ENCODE results near the gene CIAO3.

Gene CIAO3

GRCh38 chr16:727291-727977 is 13.4 kb downstream of the CIAO3 start:
- peak overlapping the region; percentile 65 for H3K4me3 Mint-ChIP-seq
- DNase-seq (ENCODE audit: low spot score in 2 of 2) (peak in 1 of 2 donors; percentile 81), ATAC-seq (peak; percentile 11)
- H3K4me1 Mint-ChIP-seq: peaks cover 5% of the 10 kb centered on the region
- no peak overlapping the region for H3K27ac Mint-ChIP-seq
- no peaks in the 10 kb centered on the region for H3K9me3 Mint-ChIP-seq
- peaks cover 9% of the 10 kb centered on the region for H3K36me3 Mint-ChIP-seq

- ATAC-seq (peak; percentile 29), DNase-seq (ENCODE audit: low spot score in 2 of 2) (peak; percentile 60 to 75)
- H3K27ac Mint-ChIP-seq: no peak within 1 kb of the TSS
- H3K36me3 Mint-ChIP-seq: peaks cover 2% of the 10 kb centered on the region
- no peaks in the 10 kb centered on the region for H3K9me3 Mint-ChIP-seq
- H3K4me3 Mint-ChIP-seq: peak within 1 kb of the TSS; percentile 65
- H3K4me1 Mint-ChIP-seq: peaks cover 11% of the 10 kb centered on the region
Observed at GRCh38 chr16:726438-727290, 14.1 kb downstream of the CIAO3 start, which contains the start of the genes CCDC78 and HAGHL. Gene CCDC78, minus strand, starts transcription at chr16:726443. Its CDS starts 76 bp downstream, at chr16:726367. Gene HAGHL, plus strand, starts transcription at chr16:727106. Its CDS starts 404 bp downstream, at chr16:727510.

- Mint-ChIP-seq H3K4me3 (peak overlapping the region; percentile 65), H3K27ac (no peak overlapping the region), H3K9me3 (no peaks in the 10 kb centered on the region), H3K36me3 (no peaks in the 10 kb centered on the region), H3K4me1 (peaks cover 11% of the 10 kb centered on the region)
- ATAC-seq: no peak
- no peak for DNase-seq (ENCODE audit: low spot score in 2 of 2)
Observed at GRCh38 chr16:726188-726437, 14.7 kb downstream of the CIAO3 start.

GRCh38 chr16:725463-726187 is 15.2 kb downstream of the CIAO3 start:
- no peaks in the 10 kb centered on the region for H3K9me3 Mint-ChIP-seq
- peak overlapping the region; percentile 65 for H3K4me3 Mint-ChIP-seq
- DNase-seq (ENCODE audit: low spot score in 2 of 2) (no peak), ATAC-seq (no peak)
- peaks cover 11% of the 10 kb centered on the region for H3K4me1 Mint-ChIP-seq
- no peak overlapping the region for H3K27ac Mint-ChIP-seq
- peaks cover under 1% of the 10 kb centered on the region for H3K36me3 Mint-ChIP-seq

GRCh38 chr16:725041-725376 is 15.8 kb downstream of the CIAO3 start:
- DNase-seq (ENCODE audit: low spot score in 2 of 2) (no peak), ATAC-seq (no peak)
- no peak overlapping the region for H3K27ac Mint-ChIP-seq
- H3K36me3 Mint-ChIP-seq: peaks cover 7% of the 10 kb centered on the region
- no peak overlapping the region for H3K4me3 Mint-ChIP-seq
- H3K4me1 Mint-ChIP-seq: peaks cover 15% of the 10 kb centered on the region
- no peaks in the 10 kb centered on the region for H3K9me3 Mint-ChIP-seq

GRCh38 chr16:724188-725040 is 16.4 kb downstream of the CIAO3 start:
- no peak for ATAC-seq
- peaks cover 21% of the 10 kb centered on the region for H3K4me1 Mint-ChIP-seq
- no peaks in the 10 kb centered on the region for H3K9me3 Mint-ChIP-seq
- H3K27ac Mint-ChIP-seq: no peak overlapping the region
- peaks cover 11% of the 10 kb centered on the region for H3K36me3 Mint-ChIP-seq
- H3K4me3 Mint-ChIP-seq: no peak overlapping the region
- DNase-seq (ENCODE audit: low spot score in 2 of 2): no peak

GRCh38 chr16:723695-724094 is 17.1 kb downstream of the CIAO3 start:
- Mint-ChIP-seq H3K9me3 (no peaks in the 10 kb centered on the region), H3K36me3 (peaks cover 11% of the 10 kb centered on the region), H3K27ac (no peak overlapping the region), H3K4me1 (peaks cover 27% of the 10 kb centered on the region), H3K4me3 (no peak overlapping the region)
- no peak for DNase-seq (ENCODE audit: low spot score in 2 of 2)
- ATAC-seq: no peak

GRCh38 chr16:722835-723633 is 17.8 kb downstream of the CIAO3 start:
- DNase-seq (ENCODE audit: low spot score in 2 of 2) (no peak), ATAC-seq (no peak)
- peak overlapping the region; percentile 80 for H3K4me3 Mint-ChIP-seq
- H3K9me3 Mint-ChIP-seq: no peaks in the 10 kb centered on the region
- H3K4me1 Mint-ChIP-seq: peaks cover 27% of the 10 kb centered on the region
- peaks cover 11% of the 10 kb centered on the region for H3K36me3 Mint-ChIP-seq
- no peak overlapping the region for H3K27ac Mint-ChIP-seq

GRCh38 chr16:721765-722540 is 18.8 kb downstream of the CIAO3 start:
- no peak for ATAC-seq

GRCh38 chr16:720990-721764 is 19.6 kb downstream of the CIAO3 start, which contains the start of gene ANTKMT:
Gene ANTKMT, plus strand, starts transcription at chr16:721146. Its CDS starts 129 bp downstream, at chr16:721275.
- H3K4me1 Mint-ChIP-seq: peaks cover 31% of the 10 kb centered on the region
- no peaks in the 10 kb centered on the region for H3K9me3 Mint-ChIP-seq
- H3K27ac Mint-ChIP-seq: peak within 1 kb of the TSS; percentile 40
- ATAC-seq (peak; percentile 74), DNase-seq (ENCODE audit: low spot score in 2 of 2) (peak; percentile 67 to 92)
- peaks cover 15% of the 10 kb centered on the region for H3K36me3 Mint-ChIP-seq
- peak within 1 kb of the TSS; percentile 80 for H3K4me3 Mint-ChIP-seq

More at GRCh38 chr16:721765-722540, 18.8 kb downstream of the CIAO3 start:
- DNase-seq (ENCODE audit: low spot score in 2 of 2): no peak
- Mint-ChIP-seq H3K36me3 (peaks cover 11% of the 10 kb centered on the region), H3K4me3 (peak overlapping the region; percentile 80), H3K9me3 (no peaks in the 10 kb centered on the region), H3K4me1 (peaks cover 27% of the 10 kb centered on the region), H3K27ac (peak overlapping the region; percentile 40)

- H3K36me3 Mint-ChIP-seq: peaks cover 15% of the 10 kb centered on the region
Observed at GRCh38 chr16:720447-720989, 20.3 kb downstream of the CIAO3 start.

GRCh38 chr16:719815-720446 is 20.9 kb downstream of the CIAO3 start:
- Mint-ChIP-seq H3K27ac (peak overlapping the region; percentile 40), H3K36me3 (peaks cover 15% of the 10 kb centered on the region), H3K4me3 (peak overlapping the region; percentile 80), H3K9me3 (no peaks in the 10 kb centered on the region), H3K4me1 (peaks cover 28% of the 10 kb centered on the region)
- DNase-seq (ENCODE audit: low spot score in 2 of 2) (no peak), ATAC-seq (no peak)

More at GRCh38 chr16:720447-720989, 20.3 kb downstream of the CIAO3 start:
- H3K4me3 Mint-ChIP-seq: peak overlapping the region; percentile 80
- peak overlapping the region; percentile 40 for H3K27ac Mint-ChIP-seq
- ATAC-seq (peak; percentile 52), DNase-seq (ENCODE audit: low spot score in 2 of 2) (peak in 1 of 2 donors; percentile 72)
- peaks cover 32% of the 10 kb centered on the region for H3K4me1 Mint-ChIP-seq
- no peaks in the 10 kb centered on the region for H3K9me3 Mint-ChIP-seq
